Fibroblast of peridontal ligament (primary cell): ENCODE data around the gene RAD54L.
"Not testable (repeated sequence)": the region's sequence is repeated elsewhere in the genome, so short reads cannot be mapped to it uniquely, and the experiment has no call there.

Experiments
- DNase-seq: peaks from one replicate; pipeline ENCODE4 v3.0.0-alpha.2; 2010; ENCODE audit errors: extremely low read depth

Gene RAD54L

GRCh38 chr1:46319960-46320914 is 72.7 kb downstream of the RAD54L start:
- not testable (repeated sequence) for DNase-seq

GRCh38 chr1:46322191-46322590 is 74.6 kb downstream of the RAD54L start:
- DNase-seq: not testable (repeated sequence)

DNA sequence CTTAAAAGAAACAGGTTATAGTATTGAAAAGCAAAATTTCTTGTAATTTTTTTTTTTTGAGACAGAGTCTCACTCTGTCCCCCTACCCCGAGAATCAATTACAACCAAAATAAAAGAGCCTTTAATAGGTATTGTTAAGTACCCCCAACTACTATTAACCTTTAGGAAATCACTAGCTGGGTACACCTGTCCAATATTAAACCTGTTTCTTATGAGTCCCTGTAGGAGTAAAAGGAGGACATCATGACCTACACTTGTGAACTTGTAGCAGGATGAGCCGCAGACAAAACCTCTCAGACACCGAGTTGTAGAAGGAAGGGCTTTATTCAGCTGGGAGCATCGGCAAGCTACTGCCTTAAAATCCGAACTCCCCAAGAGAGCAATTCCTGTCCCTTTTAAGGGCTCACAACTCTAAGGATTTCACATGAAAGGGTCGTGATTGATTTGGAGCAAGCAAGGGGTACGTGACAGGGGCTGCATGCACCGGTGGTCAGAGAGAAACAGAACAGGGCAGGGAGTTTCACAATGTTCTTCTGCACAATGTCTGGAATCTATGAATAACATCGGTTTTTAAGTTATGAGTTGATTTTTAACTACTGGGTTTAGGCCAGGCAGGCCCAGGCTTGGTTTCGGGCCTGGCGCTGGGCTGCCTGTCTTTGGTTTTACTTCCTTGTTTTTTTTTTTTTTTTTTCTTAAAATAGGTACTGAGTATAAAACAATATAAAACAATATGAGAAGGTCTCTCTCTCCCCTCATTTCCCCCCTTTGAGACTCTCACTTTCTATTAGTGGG is 77.9 kb downstream of the RAD54L start:
- not testable (repeated sequence) for DNase-seq
